HG03175 (cell line): Measurements from ENCODE around the gene IGF2R.
"Not testable (repeated sequence)": the region's sequence is repeated elsewhere in the genome, so short reads cannot be mapped to it uniquely, and the experiment has no call there.

Experiments used
- ATAC-seq: cut with Tn5 transposase; IDR thresholded peaks from one replicate; pipeline ENCODE4 v1.9.1; 2021; ENCODE audit warnings: mild to moderate bottlenecking, moderate library complexity; ENCODE audit not compliant: unreplicated experiment

IGF2R gene

DNA sequence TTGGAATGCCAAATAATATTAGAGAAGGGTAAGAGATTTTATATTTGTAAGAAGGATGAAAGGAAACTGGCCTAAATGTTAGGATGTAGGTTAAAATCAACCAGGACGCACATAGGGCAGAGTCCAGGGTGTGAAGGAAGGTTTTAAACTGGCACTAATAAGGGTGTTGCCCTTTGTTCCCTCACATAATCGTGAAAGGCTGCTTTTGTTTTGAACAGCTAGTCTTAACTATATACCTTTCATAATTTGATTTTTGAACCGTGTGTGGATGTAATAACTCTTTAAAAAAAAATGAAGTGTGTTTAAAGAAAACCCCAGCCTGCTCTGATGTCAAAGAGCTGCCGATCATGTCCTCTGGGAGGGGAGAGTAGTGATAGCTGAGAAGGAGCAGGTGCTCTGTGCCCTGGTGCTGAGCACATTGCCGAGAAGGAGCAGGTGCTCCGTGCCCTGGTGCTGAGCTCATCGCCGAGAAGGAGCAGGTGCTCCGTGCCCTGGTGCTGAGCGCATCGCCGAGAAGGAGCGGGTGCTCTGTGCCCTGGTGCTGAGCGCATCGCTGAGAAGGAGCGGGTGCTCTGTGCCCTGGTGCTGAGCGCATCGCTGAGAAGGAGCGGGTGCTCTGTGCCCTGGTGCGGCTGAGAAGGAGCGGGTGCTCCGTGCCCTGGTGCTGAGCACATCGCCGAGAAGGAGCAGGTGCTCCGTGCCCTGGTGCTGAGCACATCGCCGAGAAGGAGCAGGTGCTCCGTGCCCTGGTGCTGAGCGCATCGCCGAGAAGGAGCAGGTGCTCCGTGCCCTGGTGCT, 121.8 kb downstream of the IGF2R start:
- ATAC-seq: not testable (repeated sequence)

DNA sequence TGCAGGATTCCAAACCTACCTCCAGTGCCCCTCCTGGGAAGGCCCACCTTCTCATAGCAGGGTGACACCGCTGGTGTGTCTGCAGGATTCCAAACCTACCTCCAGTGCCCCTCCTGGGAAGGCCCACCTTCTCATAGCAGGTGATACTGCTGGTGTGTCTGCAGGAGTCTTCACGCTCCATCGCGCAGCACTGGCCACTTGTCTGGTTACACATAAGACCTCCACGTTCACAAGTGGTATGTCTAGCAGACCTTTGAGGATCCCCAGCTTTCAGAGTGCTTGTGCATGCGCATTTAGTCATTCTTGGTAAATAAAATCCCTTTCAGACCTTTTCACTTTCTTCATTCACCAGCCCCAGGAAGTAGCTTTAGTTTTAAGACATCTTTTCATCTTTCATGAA, 123.3 kb downstream of the IGF2R start:
- ATAC-seq: not testable (repeated sequence)

- ATAC-seq: no peak
These were observed 123.7 kb downstream of the IGF2R start for GRCh38 chr6:160092602-160093001.

GRCh38 chr6:160093061-160093460, 124.2 kb downstream of the IGF2R start:
- no peak for ATAC-seq

DNA sequence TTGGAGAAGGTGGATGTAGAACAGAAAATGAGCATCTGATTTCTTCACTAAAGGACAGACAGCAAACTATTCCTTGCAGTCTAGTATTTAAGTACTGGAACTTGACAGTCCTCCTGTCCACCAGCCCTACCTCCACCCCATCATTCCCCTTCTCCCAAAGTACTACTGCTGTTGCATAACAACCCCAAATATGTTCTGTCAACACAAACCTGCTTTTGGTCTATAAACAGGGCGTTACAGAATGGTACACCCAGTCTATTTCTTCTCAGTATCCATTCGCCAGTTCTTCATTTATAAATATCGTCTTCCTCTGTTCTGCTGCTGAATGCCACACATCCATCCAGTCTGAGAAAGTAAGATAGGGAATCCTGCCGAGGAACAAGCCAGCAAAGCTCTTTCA, 125.1 kb downstream of the IGF2R start:
- ATAC-seq: no peak

GRCh38 chr6:160095146-160095845, 126.4 kb downstream of the IGF2R start:
- ATAC-seq: no peak

DNA sequence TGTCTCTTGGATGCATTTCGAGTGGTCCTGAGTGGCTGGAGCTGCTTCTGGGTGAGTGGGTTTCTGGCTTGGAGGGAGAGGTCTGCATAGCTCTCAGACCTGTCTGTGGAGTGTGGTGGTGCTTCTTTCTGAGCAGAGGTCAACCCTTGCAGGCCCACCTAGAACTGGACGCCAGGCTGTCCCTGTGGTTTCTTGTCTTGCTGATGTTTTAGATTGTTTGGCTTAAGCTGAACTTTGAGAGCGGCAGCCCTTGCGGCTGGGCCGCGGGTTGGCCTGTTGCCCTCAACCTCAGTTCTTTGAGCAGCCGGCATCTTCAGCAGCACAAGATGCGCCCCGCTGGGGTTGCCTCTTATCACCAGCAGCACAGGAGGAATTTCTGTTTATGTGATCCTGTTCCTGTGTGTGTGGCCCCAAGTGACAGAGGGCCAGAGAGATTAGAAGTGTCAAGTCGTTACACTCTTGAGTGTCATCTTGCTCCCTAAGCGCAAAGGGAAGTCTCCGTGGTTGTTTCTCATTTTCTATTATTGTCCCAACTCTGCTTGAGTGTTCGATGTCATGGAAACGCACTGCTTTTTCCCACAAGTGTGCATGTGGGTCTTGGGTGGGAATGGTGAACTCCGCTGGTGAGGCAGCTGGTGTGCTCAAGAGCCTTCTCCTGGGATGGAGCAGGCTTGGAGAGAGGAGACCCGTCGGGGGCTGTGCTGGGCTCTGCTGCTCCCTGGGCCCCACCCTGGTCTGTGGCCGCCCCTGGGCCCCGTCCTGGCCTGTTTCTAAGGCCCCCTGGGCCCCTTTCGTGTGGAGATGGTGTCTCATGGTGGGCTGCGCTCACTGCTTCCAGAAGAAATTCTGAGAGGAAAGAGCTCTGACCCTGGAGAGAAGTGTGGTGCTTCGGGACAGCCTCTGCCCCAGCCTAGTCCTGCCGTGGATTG, 132.7 kb downstream of the IGF2R start:
- ATAC-seq: no peak

DNA sequence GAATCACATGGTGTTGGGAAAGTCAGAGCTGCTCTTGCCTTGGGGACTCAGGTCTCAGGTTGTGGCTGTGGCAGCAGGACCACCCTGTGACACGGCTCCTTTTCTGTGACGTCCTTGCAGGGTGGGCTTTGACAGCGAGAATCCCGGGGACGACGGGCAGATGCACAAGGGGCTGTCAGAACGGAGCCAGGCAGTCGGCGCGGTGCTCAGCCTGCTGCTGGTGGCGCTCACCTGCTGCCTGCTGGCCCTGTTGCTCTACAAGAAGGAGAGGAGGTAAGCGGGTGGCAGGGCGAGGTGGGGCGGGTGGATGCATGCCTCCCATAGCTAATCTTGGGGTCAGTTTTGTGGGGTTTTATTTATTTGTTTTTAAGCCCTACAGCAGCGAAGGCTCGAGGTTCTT, 133.5 kb downstream of the IGF2R start:
- ATAC-seq: no peak

- ATAC-seq: no peak
These were observed 134.3 kb downstream of the IGF2R start for GRCh38 chr6:160102956-160103824.

GRCh38 chr6:160103825-160104100, 134.9 kb downstream of the IGF2R start:
- no peak for ATAC-seq

GRCh38 chr6:160104821-160105517, 136.1 kb downstream of the IGF2R start:
- no peak for ATAC-seq

- no peak for ATAC-seq
These were observed 137.1 kb downstream of the IGF2R start for GRCh38 chr6:160106010-160106409.

DNA sequence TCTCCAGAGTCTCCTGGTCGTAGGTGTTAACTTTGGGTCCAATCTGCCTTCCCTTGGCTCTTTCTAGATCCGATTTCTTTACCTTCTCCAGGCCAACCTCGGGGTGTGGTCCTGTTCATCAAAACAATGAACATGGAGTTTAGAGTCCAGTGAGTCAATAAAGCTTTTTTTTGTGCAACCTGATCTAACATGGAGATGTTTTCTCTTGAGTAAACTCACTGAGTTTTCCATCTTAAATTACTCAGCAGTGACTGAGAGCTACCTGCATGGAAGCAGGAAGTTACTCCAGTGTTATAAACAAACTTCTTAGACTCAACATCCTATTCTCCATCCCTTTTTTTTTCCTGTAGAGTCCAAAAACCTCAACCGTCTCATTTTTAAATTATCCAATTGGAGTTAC, 137.8 kb downstream of the IGF2R start:
- no peak for ATAC-seq

DNA sequence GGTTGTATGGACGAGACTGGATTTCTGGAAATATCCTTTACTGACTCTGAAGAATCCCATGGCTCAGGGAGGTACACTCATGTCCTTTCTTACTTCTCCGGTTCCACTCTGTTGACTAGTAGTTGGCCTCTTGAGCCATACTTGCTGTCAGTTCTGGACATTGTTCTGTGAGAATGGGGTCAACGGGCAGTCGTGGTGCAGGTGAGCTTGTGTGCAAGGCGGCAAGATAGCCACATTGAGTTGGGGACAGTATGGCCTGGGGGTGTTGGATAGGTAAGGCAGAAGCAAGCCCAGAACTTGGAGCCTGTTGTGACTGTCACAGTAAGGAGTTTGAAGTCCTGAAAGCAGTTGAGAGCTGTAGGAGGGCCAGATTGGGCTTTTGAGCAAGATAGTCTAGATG, 139.2 kb downstream of the IGF2R start:
- ATAC-seq: no peak

GRCh38 chr6:160110586-160111123, 141.8 kb downstream of the IGF2R start:
- ATAC-seq: no peak

GRCh38 chr6:160111806-160112205, 142.9 kb downstream of the IGF2R start:
- no peak for ATAC-seq

DNA sequence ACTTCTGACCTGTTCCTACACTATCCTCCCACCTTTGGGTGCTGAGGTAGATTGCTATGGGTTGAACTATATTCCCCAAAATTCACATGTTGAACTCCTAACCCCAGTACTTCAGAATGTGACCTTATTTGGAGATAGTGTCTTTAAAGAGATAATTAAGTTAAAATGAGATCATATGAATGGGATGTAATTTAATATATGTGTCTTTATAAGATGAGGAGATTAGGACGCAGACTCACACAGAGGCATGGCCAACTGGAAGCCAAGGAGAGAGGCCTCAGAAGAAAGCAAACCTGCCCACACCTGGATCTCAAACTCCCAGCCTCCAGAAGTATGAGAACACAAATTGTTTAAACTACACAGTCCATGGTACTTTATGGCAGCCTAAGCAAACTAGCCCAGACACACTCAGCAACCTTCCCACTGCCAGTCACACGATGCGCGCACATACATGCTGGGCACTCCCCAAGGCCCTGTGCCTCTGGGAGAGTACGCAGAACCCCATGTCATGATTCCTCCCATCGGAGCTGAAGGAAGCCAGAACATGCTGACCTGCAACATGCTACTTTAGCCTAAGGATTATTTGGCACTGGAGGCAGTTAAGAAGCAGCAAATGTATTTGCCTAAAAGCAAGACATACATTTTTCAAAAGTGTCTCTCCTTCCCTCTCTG, 143.9 kb downstream of the IGF2R start:
- ATAC-seq: no peak

GRCh38 chr6:160114536-160114935, 145.7 kb downstream of the IGF2R start:
- not testable (repeated sequence) for ATAC-seq

DNA sequence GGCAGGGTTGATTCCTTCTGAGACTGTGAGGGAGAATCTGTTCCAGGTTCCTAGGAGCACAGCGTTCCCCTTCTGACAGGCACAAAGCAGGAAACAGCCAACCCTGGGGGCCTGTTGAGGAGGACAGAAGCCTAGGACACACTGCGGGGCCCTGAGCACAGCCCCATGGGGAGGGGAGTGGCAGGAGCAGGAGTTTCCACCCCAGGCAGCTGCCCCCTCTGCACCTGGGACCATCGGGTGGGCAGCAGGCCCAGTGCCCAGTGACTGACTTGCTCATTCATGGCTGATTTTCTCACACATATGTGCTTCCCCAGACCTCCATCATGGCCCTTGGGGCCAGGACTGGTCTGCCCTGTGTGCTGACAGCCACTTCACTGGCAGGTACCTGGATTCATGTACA, 146.5 kb downstream of the IGF2R start:
- ATAC-seq: no peak
